Measurements from ENCODE around the gene ATAD5.
"Not testable (repeated sequence)": the region's sequence is repeated elsewhere in the genome, so short reads cannot be mapped to it uniquely, and the experiment has no call there.

The ATAD5 gene

GRCh38 chr17:30910151-30910550, 78.4 kb downstream of the ATAD5 start:
- DNase-seq (ENCODE audit: low read depth in 1 of 2, low spot score in 1 of 2), result not testable (repeated sequence)

GRCh38 chr17:30913955-30914354, 82.2 kb downstream of the ATAD5 start:
- no peak for DNase-seq (ENCODE audit: low read depth in 1 of 2, low spot score in 1 of 2)

GRCh38 chr17:30915833-30916611, 84.3 kb downstream of the ATAD5 start:
- no peak for DNase-seq (ENCODE audit: low read depth in 1 of 2, low spot score in 1 of 2)

GRCh38 chr17:30917050-30917449, 85.3 kb downstream of the ATAD5 start:
- no peak for DNase-seq (ENCODE audit: low read depth in 1 of 2, low spot score in 1 of 2)

GRCh38 chr17:30920282-30920681, 88.5 kb downstream of the ATAD5 start:
- no peak for DNase-seq (ENCODE audit: low read depth in 1 of 2, low spot score in 1 of 2)

- no peak for DNase-seq (ENCODE audit: low read depth in 1 of 2, low spot score in 1 of 2)
These were observed 89.1 kb downstream of the ATAD5 start for GRCh38 chr17:30920683-30921543.

- DNase-seq (ENCODE audit: low read depth in 1 of 2, low spot score in 1 of 2), result no peak
These were observed 89.9 kb downstream of the ATAD5 start, which contains the start of gene ADAP2 for GRCh38 chr17:30921544-30922196. TSS of gene ADAP2 (plus strand) at chr17:30921945. CDS start at chr17:30922015, 70 bp downstream.

- DNase-seq (ENCODE audit: low read depth in 1 of 2, low spot score in 1 of 2), result no peak
These were observed 90.7 kb downstream of the ATAD5 start for GRCh38 chr17:30922235-30923030.

- no peak for DNase-seq (ENCODE audit: low read depth in 1 of 2, low spot score in 1 of 2)
These were observed 92.6 kb downstream of the ATAD5 start for GRCh38 chr17:30924341-30924740.

GRCh38 chr17:30926516-30926915, 94.8 kb downstream of the ATAD5 start:
- no peak for DNase-seq (ENCODE audit: low read depth in 1 of 2, low spot score in 1 of 2)

GRCh38 chr17:30927756-30928155, 96.0 kb downstream of the ATAD5 start:
- DNase-seq (ENCODE audit: low read depth in 1 of 2, low spot score in 1 of 2), result no peak

GRCh38 chr17:30928584-30928983, 96.8 kb downstream of the ATAD5 start:
- no peak for DNase-seq (ENCODE audit: low read depth in 1 of 2, low spot score in 1 of 2)

GRCh38 chr17:30929081-30929633, 97.4 kb downstream of the ATAD5 start:
- DNase-seq (ENCODE audit: low read depth in 1 of 2, low spot score in 1 of 2), result no peak

GRCh38 chr17:30929861-30930260, 98.1 kb downstream of the ATAD5 start:
- DNase-seq (ENCODE audit: low read depth in 1 of 2, low spot score in 1 of 2), result not testable (repeated sequence)

- DNase-seq (ENCODE audit: low read depth in 1 of 2, low spot score in 1 of 2), result no peak
These were observed 98.7 kb downstream of the ATAD5 start for GRCh38 chr17:30930495-30930894.

GRCh38 chr17:30931582-30931981, 99.8 kb downstream of the ATAD5 start:
- DNase-seq (ENCODE audit: low read depth in 1 of 2, low spot score in 1 of 2), result not testable (repeated sequence)

GRCh38 chr17:30933966-30934365, 102.2 kb downstream of the ATAD5 start:
- no peak for DNase-seq (ENCODE audit: low read depth in 1 of 2, low spot score in 1 of 2)

- DNase-seq (ENCODE audit: low read depth in 1 of 2, low spot score in 1 of 2), result no peak
These were observed 107.4 kb downstream of the ATAD5 start for GRCh38 chr17:30939051-30939689.

GRCh38 chr17:30942308-30943079, 110.7 kb downstream of the ATAD5 start:
- no peak for DNase-seq (ENCODE audit: low read depth in 1 of 2, low spot score in 1 of 2)

All from stimulated activated CD4-positive, alpha-beta T cell treated with anti-CD3 and anti-CD28 coated beads, Interleukin-15, amount 100 ng/mL, for 1 hour (primary cell).